SU-DHL-6 (cell line): ENCODE results near the gene TCP11L2.

ENCODE experiments used
- EZH2phosphoT487 ChIP-seq: fragments of 200-600 bp; sonication (generic), shearing (Covaris generic); conservative IDR thresholded peaks from 2 replicates; pipeline ENCODE4 v1.6.1; 2018; ENCODE audit warnings: mild to moderate bottlenecking, antibody characterized with exemption, low read length, moderate library complexity, mixed read lengths
- TF ChIP-seq, protein P1 (sequence below): fragments of 200-600 bp; sonication (generic); IDR thresholded peaks from one replicate; pipeline ENCODE4 v1.5.1; 2017; ENCODE audit warnings: antibody characterized with exemption, mild to moderate bottlenecking, low read length, moderate library complexity; ENCODE audit not compliant: insufficient read depth, poor library complexity, severe bottlenecking

DNA sequence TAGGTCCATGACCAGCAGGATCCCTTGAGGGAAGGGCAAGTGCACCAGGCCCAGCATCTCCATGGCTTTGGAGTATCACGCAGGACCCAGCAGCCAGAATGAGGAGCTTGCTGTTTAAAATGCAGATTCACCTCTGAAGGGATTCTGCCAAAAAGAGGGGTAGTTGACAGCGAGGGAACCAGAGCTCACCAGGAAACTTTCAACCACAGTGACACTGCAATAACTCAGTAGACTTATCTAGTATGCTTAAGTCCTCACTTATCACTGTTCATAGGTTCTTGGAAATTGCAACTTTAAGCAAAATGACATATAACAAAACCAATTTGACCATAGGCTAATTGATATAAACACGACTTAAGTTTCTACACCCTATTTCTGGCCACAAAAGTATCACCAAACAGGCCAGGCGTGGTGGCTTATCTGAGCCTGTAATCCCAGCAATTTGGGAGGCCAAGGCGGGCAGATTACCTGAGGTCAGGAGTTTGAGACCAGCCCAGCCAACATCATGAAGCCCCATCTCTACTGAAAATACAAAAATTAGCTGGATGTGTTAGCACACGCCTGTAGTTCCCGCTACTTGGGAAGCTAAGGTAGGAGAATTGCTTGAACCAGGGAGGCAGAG, 33.3 kb upstream of the TCP11L2 start:
- TF ChIP-seq, protein P1, sequence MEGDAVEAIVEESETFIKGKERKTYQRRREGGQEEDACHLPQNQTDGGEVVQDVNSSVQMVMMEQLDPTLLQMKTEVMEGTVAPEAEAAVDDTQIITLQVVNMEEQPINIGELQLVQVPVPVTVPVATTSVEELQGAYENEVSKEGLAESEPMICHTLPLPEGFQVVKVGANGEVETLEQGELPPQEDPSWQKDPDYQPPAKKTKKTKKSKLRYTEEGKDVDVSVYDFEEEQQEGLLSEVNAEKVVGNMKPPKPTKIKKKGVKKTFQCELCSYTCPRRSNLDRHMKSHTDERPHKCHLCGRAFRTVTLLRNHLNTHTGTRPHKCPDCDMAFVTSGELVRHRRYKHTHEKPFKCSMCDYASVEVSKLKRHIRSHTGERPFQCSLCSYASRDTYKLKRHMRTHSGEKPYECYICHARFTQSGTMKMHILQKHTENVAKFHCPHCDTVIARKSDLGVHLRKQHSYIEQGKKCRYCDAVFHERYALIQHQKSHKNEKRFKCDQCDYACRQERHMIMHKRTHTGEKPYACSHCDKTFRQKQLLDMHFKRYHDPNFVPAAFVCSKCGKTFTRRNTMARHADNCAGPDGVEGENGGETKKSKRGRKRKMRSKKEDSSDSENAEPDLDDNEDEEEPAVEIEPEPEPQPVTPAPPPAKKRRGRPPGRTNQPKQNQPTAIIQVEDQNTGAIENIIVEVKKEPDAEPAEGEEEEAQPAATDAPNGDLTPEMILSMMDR = no peak
- no peak for TF ChIP-seq EZH2phosphoT487
